ENCODE data around the gene YEATS2. TPM values are rescaled to one million over a fixed set of nuclear protein-coding genes. Genes with fewer than 3 reads are reported as not detected.

YEATS2 gene
- total and polyA plus RNA-seq, 2 of the 4 experiments (the other 2 are of a cell fraction): 30.1 to 43.0 TPM

GRCh38 chr3:183845608-183846288, 148.2 kb downstream of the YEATS2 start:
- Histone ChIP-seq H3K79me1 (ENCODE audit: low read depth in 1 of 2, low read length in 2 of 2) (peaks cover 12 to 15% of the 10 kb centered on the region in 2 experiments), H2BK15ac (ENCODE audit: low read depth, low read length) (no peak overlapping the region; the same call in 2 of the 3 replicates), H3K18ac (ENCODE audit: low read depth, low read length) (0 out of 2 replicates have a peak overlapping the region, but pooled peaks have one; percentile 1), H3K36me3 (ENCODE audit: control insufficient read depth, insufficient read depth, low read length) (peaks cover 21% of the 10 kb centered on the region), H4K5ac (ENCODE audit: low read depth, low read length) (no peak overlapping the region), H2BK120ac (ENCODE audit: low read depth, low read length) (peak overlapping the region; percentile 67; the same call in 1 of the 2 replicates), H3K4me1 (ENCODE audit: control insufficient read depth, insufficient read depth, low read length) (peaks cover 8% of the 10 kb centered on the region), H2BK5ac (ENCODE audit: low read depth, low read length, poor library complexity, severe bottlenecking) (peak overlapping the region; percentile 61), H3K27me3 (ENCODE audit: control insufficient read depth, insufficient read depth, low read length) (no peaks in the 10 kb centered on the region), H2BK20ac (ENCODE audit: low read depth, low read length) (peak overlapping the region; percentile 55; the same call in 1 of the 2 replicates), H3K9me3 (ENCODE audit: control insufficient read depth, insufficient read depth, low read length) (no peaks in the 10 kb centered on the region), H2AK5ac (ENCODE audit: low read depth, low read length) (peak overlapping the region; percentile 85), H3K27ac (ENCODE audit: insufficient read depth, low read length) (peak overlapping the region; percentile 37; the same call in 1 of the 2 replicates), H3K23ac (ENCODE audit: low read depth, low read length) (no peak overlapping the region), H4K8ac (ENCODE audit: low read depth in 2 of 2, low read length in 2 of 2) (peak overlapping the region in 1 of 2 experiments; percentile 19; a peak in 1 of 4 replicates), H2AK9ac (replicated peaks; ENCODE audit: low read depth, low read length, poor library complexity) (no peak overlapping the region), H4K91ac (ENCODE audit: insufficient read depth, low read depth, low read length) (peak overlapping the region; percentile 50), H3K14ac (replicated peaks; ENCODE audit: low read depth, low read length) (peak overlapping the region; percentile 49), H3K9me1 (ENCODE audit: insufficient read depth, low read length) (peaks cover 9% of the 10 kb centered on the region; the same call in 1 of the 2 replicates), H4K20me1 (ENCODE audit: insufficient read depth, low read length) (0 out of 2 replicates have a peak, but pooled peaks cover 3% of the 10 kb centered on the region), H3K4me2 (ENCODE audit: low read depth, low read length) (no peak overlapping the region), H3K4ac (ENCODE audit: low read depth, low read length) (peak overlapping the region; percentile 40), H2AFZ (replicated peaks; ENCODE audit: low read length, poor library complexity) (no peak overlapping the region), H3K56ac (ENCODE audit: extremely low read depth, insufficient read depth, low read length) (no peak overlapping the region), H3K9ac (ENCODE audit: low read depth, low read length) (no peak overlapping the region), H3K4me3 (ENCODE audit: insufficient read depth, low read depth, low read length) (no peak overlapping the region)
- DNase-seq (peak; percentile 31), ATAC-seq (ENCODE audit: low read depth) (peak; percentile 82)
- ChIA-PET POLR2A (ENCODE audit: unreplicated experiment) (no interaction called here), CTCF (no interaction called here)
- in situ Hi-C loops (cut with MboI; ENCODE audit: low sequenced_read_pairs) (no loop called here), dilution Hi-C loops (cut with HindIII; ENCODE audit: low sequenced_read_pairs, unreplicated experiment) (no loop called here), intact Hi-C loops (cut with micrococcal nuclease) (no loop called here)
- TF ChIP-seq NFE2L2 (IDR thresholded peaks at IDR 0.05; ENCODE audit: low read depth, low read length) (no peak), USF2 (IDR thresholded peaks at IDR 0.05; ENCODE audit: low read depth, low read length) (no peak), RFX5 (IDR thresholded peaks at IDR 0.05; ENCODE audit: low read depth, low read length) (no peak), CTCF (conservative IDR thresholded peaks at IDR 0.05; ENCODE audit: low read depth, low read length) (no peak), BHLHE40 (IDR thresholded peaks at IDR 0.05; ENCODE audit: low read depth, low read length) (no peak), MAFK (IDR thresholded peaks at IDR 0.05; ENCODE audit: low read depth, low read length) (no peak), CHD1 (IDR thresholded peaks at IDR 0.05; ENCODE audit: low read depth, low read length) (no peak), MXI1 (IDR thresholded peaks at IDR 0.05; ENCODE audit: borderline replicate concordance, low read depth, low read length) (no peak)
- BruUV-seq (replicated peaks): no TSS peak
- no CpG with 5 or more reads among the region's 13 CpGs for WGBS, 2 experiments (ENCODE audit: extremely low coverage in 2 of 2, insufficient read length in 1 of 2)

Measured in IMR-90 (cell line).